Astrocyte (in vitro differentiated cells and primary cell): Measurements from ENCODE around the gene DSCAM. TPM values are rescaled to one million over a fixed set of nuclear protein-coding genes. Genes with fewer than 3 reads are reported as not detected.

Experiments used
- DNase-seq: peaks from one replicate; pipeline ENCODE4 v3.0.0-alpha.2; 2010; ENCODE audit warnings: low read depth
- FAIRE-seq: peaks from 2 replicates; lab custom pipeline; 2011; peaks lifted over from hg19 to GRCh38; lab: Jason Lieb, UNC
- H2AFZ ChIP-seq: 2 replicates; pipeline ENCODE4 v1.6.0; 2012; ENCODE audit warnings: low read depth, low read length, inconsistent platforms
- H3K27ac ChIP-seq: 2 replicates; pipeline ENCODE4 v1.5.1; 2011; ENCODE audit warnings: low read depth, low read length, inconsistent platforms
- H3K27me3 ChIP-seq: 2 replicates; pipeline ENCODE4 v1.6.0; 2011; ENCODE audit warnings: low read length, inconsistent platforms; ENCODE audit not compliant: insufficient read depth
- H3K36me3 ChIP-seq: 2 replicates; pipeline ENCODE4 v1.5.1; 2011; ENCODE audit warnings: low read length, inconsistent platforms; ENCODE audit not compliant: insufficient read depth
- H3K4me1 ChIP-seq: 2 replicates; pipeline ENCODE4 v1.5.1; 2011; ENCODE audit warnings: low read length, inconsistent platforms; ENCODE audit not compliant: insufficient read depth
- H3K4me2 ChIP-seq: 2 replicates; pipeline ENCODE4 v1.6.0; 2012; ENCODE audit warnings: low read length, inconsistent platforms
- H3K4me3 ChIP-seq: 2 replicates; pipeline ENCODE4 v1.5.1; 2011; ENCODE audit warnings: low read depth, mild to moderate bottlenecking, low read length, inconsistent platforms; ENCODE audit not compliant: insufficient read depth
- H3K79me2 ChIP-seq: 2 replicates; pipeline ENCODE4 v1.6.0; 2012; ENCODE audit warnings: mild to moderate bottlenecking, low read length, inconsistent platforms; ENCODE audit not compliant: insufficient read depth
- H3K9ac ChIP-seq: 2 replicates; pipeline ENCODE4 v1.6.0; 2012; ENCODE audit warnings: mild to moderate bottlenecking, low read length, inconsistent platforms
- H3K9me3 ChIP-seq: 2 replicates; pipeline ENCODE4 v1.5.1; 2012; ENCODE audit warnings: low read depth, mild to moderate bottlenecking, low read length, inconsistent platforms; ENCODE audit not compliant: insufficient read depth
- H4K20me1 ChIP-seq: 2 replicates; pipeline ENCODE4 v1.6.0; 2012; ENCODE audit warnings: low read length, inconsistent platforms; ENCODE audit not compliant: insufficient read depth
- H3K27ac Mint-ChIP-seq: one replicate; pipeline ENCODE4 v1.8.0; 2021; ENCODE audit warnings: mild to moderate bottlenecking, mixed read lengths; ENCODE audit not compliant: unreplicated experiment
- H3K27me3 Mint-ChIP-seq: one replicate; pipeline ENCODE4 v1.8.0; 2021; ENCODE audit warnings: low read depth, mixed read lengths; ENCODE audit not compliant: unreplicated experiment
- H3K36me3 Mint-ChIP-seq: one replicate; pipeline ENCODE4 v1.8.0; 2021; ENCODE audit warnings: low read depth, mixed read lengths; ENCODE audit not compliant: unreplicated experiment
- H3K4me1 Mint-ChIP-seq: one replicate; pipeline ENCODE4 v1.8.0; 2021; ENCODE audit warnings: low read depth, mixed read lengths; ENCODE audit not compliant: unreplicated experiment
- H3K4me3 Mint-ChIP-seq: one replicate; pipeline ENCODE4 v1.8.0; 2021; ENCODE audit warnings: mild to moderate bottlenecking, moderate library complexity, mixed read lengths; ENCODE audit not compliant: unreplicated experiment
- H3K9me3 Mint-ChIP-seq: one replicate; pipeline ENCODE4 v1.8.0; 2021; ENCODE audit warnings: mild to moderate bottlenecking, mixed read lengths; ENCODE audit not compliant: unreplicated experiment
- EZH2 ChIP-seq: IDR thresholded peaks from 2 replicates; pipeline ENCODE4 v1.6.1; 2012; ENCODE audit warnings: mild to moderate bottlenecking, low read length, inconsistent platforms; ENCODE audit not compliant: insufficient read depth
- total RNA-seq: library from RNA; stranded (reverse); gene quantifications from 2 replicates; pipeline ENCODE4 v1.2.1, GENCODE V29; 2021
- TF ChIP-seq, protein P1 (sequence below): IDR thresholded peaks from 2 replicates; pipeline ENCODE4 v1.5.1; 2011; ENCODE audit warnings: low read depth, mild to moderate bottlenecking, inconsistent platforms, low read length, moderate library complexity; ENCODE audit not compliant: insufficient read depth

The DSCAM gene
- total RNA-seq, 1 donor from 2014 or later, result 0.18 TPM

DNA sequence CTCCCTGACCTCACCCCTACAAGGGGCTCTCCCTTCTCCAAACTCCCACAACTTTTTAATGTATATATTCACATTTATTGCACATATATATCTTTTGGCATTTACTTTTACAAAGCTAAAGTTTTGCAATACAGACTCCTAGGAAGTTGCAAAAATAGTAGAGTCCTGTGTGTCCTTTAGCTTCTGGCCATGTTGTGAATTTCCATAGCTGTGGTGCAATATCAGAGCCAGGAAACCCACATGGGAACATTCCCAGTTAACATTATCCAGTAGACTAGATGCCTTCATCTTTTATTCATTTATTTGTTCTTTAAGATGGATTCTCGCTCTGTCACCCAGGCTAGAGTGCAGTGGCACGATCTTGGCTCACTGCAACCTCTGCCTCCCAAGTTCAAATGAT, 636.7 kb downstream of the DSCAM start:
- H4K20me1 ChIP-seq, result no peaks in the 10 kb centered on the region
- no peak overlapping the region for H3K4me3 ChIP-seq
- no peak for TF ChIP-seq EZH2
- TF ChIP-seq, protein P1, sequence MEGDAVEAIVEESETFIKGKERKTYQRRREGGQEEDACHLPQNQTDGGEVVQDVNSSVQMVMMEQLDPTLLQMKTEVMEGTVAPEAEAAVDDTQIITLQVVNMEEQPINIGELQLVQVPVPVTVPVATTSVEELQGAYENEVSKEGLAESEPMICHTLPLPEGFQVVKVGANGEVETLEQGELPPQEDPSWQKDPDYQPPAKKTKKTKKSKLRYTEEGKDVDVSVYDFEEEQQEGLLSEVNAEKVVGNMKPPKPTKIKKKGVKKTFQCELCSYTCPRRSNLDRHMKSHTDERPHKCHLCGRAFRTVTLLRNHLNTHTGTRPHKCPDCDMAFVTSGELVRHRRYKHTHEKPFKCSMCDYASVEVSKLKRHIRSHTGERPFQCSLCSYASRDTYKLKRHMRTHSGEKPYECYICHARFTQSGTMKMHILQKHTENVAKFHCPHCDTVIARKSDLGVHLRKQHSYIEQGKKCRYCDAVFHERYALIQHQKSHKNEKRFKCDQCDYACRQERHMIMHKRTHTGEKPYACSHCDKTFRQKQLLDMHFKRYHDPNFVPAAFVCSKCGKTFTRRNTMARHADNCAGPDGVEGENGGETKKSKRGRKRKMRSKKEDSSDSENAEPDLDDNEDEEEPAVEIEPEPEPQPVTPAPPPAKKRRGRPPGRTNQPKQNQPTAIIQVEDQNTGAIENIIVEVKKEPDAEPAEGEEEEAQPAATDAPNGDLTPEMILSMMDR, result no peak
- H3K27ac ChIP-seq, result no peak overlapping the region
- H3K9ac ChIP-seq, result no peak overlapping the region
- H3K4me2 ChIP-seq, result no peak overlapping the region
- no peak for FAIRE-seq
- Mint-ChIP-seq H3K4me1 (no peaks in the 10 kb centered on the region), H3K9me3 (peaks cover 6% of the 10 kb centered on the region), H3K27ac (no peak overlapping the region), H3K36me3 (no peaks in the 10 kb centered on the region), H3K4me3 (no peak overlapping the region), H3K27me3 (no peaks in the 10 kb centered on the region)
- H3K27me3 ChIP-seq, result no peaks in the 10 kb centered on the region
- DNase-seq, result no peak
- H3K4me1 ChIP-seq, result no peaks in the 10 kb centered on the region
- H3K9me3 ChIP-seq, result no peaks in the 10 kb centered on the region
- no peaks in the 10 kb centered on the region for H3K36me3 ChIP-seq
- H3K79me2 ChIP-seq, result no peaks in the 10 kb centered on the region
- H2AFZ ChIP-seq, result no peak overlapping the region

DNA sequence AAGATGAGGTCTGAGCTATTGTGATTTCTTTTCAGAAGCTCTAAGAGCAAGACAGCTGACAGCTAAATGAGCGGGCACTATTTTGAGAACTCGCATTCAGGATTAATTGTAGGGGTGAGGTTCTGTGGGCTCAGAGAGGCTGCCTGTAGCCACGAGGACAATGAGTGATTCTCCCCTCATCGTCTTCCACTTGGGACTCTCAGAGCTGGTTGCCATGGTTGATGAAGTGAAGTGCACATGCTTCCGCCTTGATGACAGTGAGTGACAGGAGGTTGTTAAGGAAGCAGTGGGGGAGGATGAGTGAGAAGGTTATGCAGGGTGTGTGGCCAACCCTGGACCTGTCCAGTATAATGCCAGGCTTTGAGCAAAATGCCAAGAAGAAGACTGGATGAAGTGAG, 638.0 kb downstream of the DSCAM start:
- Histone ChIP-seq H3K27ac (no peak overlapping the region), H3K9me3 (no peaks in the 10 kb centered on the region), H3K4me2 (no peak overlapping the region), H3K4me1 (no peaks in the 10 kb centered on the region), H3K36me3 (no peaks in the 10 kb centered on the region), H3K9ac (no peak overlapping the region), H3K79me2 (no peaks in the 10 kb centered on the region), H3K27me3 (no peaks in the 10 kb centered on the region), H2AFZ (no peak overlapping the region), H4K20me1 (no peaks in the 10 kb centered on the region), H3K4me3 (no peak overlapping the region)
- no peak overlapping the region for H3K27ac Mint-ChIP-seq
- H3K27me3 Mint-ChIP-seq, result no peaks in the 10 kb centered on the region
- no peak for TF ChIP-seq EZH2
- TF ChIP-seq, protein P1, result no peak
- DNase-seq (no peak), FAIRE-seq (no peak)
- H3K4me3 Mint-ChIP-seq, result no peak overlapping the region
- peaks cover 6% of the 10 kb centered on the region for H3K9me3 Mint-ChIP-seq
- H3K36me3 Mint-ChIP-seq, result no peaks in the 10 kb centered on the region
- H3K4me1 Mint-ChIP-seq, result no peaks in the 10 kb centered on the region

DNA sequence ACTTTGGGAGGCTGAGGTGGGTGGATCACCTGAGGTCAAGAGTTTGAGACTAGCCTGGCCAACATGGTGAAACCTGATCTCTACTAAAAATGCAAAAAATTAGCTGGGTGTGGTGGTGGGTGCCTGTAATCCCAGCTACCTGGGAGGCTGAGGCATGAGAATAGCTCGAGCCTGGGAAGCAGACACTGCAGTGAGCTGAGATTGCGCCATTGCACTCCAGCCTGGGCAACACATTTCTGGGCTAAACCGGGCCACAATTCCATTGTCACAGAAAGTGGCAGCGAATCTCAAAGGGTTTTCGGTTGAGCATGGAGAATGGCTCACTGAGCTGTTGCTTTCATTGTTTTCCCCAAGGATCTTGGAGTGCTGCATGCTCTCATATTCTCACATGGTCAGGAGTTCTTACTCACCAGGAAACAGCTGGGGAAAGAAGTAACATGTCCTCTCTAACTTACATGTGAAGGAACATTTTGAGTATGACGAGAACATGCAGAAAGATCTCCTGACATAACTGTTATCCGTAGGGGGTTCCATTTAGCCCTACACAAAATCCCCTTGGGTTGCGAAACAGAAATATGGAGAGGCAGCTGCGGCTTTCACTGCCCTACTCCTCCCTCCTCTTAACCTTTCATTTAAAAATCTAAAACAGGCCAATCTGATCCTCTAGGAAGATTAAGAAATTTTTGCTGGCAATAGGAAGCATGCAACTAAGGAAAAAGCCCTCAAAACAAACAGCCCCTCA, 638.6 kb downstream of the DSCAM start:
- DNase-seq (no peak), FAIRE-seq (no peak)
- no peaks in the 10 kb centered on the region for H3K9me3 ChIP-seq
- Mint-ChIP-seq H3K4me3 (no peak overlapping the region), H3K4me1 (no peaks in the 10 kb centered on the region), H3K9me3 (peaks cover 6% of the 10 kb centered on the region), H3K27me3 (no peaks in the 10 kb centered on the region), H3K36me3 (no peaks in the 10 kb centered on the region), H3K27ac (no peak overlapping the region)
- H4K20me1 ChIP-seq, result no peaks in the 10 kb centered on the region
- TF ChIP-seq, protein P1, result no peak
- no peak for TF ChIP-seq EZH2
- no peaks in the 10 kb centered on the region for H3K36me3 ChIP-seq
- H3K79me2 ChIP-seq, result no peaks in the 10 kb centered on the region
- H3K4me2 ChIP-seq, result no peak overlapping the region
- no peaks in the 10 kb centered on the region for H3K27me3 ChIP-seq
- no peak overlapping the region for H3K9ac ChIP-seq
- no peak overlapping the region for H3K27ac ChIP-seq
- no peak overlapping the region for H3K4me3 ChIP-seq
- H2AFZ ChIP-seq, result no peak overlapping the region
- H3K4me1 ChIP-seq, result no peaks in the 10 kb centered on the region
